NCI-H2107 treated with DMSO at 0.1 percent for 48 hours (cell line): Measurements from ENCODE around the gene STIMATE.

ENCODE experiments used
- DNase-seq: peaks from one replicate; lab custom pipeline; 2025; ENCODE audit not compliant: unreplicated experiment; lab: John Stamatoyannopoulos, UW

STIMATE gene

DNA sequence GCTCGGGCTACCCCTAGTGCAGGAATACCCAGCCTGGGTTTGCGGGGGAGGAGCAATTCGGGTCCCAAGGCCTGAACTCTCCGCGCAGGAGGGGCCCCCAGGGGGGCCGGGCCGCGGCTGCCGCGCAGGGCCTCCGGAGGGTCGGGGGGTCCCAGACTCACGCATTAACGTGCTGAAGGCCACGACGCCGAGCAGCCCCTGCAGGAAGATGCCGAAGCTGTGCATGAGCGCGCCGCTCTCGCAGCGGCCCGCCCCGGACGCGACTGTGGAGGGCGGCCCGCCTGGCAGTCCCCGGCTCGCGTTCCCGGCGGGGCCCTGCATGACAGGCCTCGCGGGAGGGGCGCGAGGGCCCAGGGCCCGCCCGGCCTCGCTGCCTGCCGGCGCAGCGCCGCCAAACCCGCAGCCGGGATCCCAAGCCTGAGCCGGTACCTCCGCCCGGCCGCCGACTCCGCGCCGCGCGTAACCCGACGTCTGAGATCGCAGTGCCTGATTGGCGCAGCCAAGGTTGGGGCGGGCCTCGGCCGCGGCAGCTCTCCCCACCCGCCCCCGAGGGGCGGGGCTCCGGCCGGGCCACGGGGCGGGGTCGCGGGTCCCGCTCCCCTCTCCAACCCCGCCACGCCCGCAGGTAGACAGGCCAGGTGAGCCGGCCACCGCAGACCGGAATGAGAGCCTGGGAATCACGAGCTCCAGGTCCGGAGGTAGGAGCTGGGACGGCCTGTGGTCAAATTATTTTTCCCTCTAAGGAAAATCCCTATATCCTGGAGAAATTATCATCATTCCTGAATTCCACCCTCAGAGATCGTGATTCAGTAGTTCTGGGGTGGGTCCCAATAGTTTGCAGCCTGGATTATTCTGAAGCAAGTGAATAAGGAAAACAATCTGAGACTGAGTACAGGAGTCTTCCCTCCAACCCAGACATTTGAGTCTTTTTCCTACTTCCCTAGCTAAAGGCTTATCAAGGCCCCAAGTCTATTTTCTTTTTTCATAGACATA lies at the start of gene STIMATE:
STIMATE (minus strand) TSS at position 419 of the 993 bp plus-strand sequence; CDS start at position 321, 98 bp downstream.
- DNase-seq: peak; percentile 41

DNA sequence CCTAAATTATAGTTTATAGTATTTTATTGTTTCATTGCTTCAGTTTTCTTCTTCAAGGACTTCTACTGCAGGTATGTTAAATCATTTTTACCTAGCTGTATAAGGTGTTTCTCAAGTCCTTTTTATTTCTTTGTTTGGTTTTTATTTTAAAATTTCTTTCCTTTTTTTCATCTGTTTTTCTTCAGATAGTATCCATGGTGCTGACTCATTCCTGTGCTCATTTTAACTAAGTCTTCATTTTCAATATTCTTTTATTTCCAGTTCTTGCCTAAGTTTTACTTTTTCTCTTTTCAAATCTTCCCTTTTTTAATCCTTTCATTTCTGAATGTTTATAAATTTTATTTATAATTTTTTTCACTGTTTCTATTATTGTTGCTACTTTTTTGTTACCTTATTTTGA lies 42.3 kb upstream of the STIMATE start:
- DNase-seq: no peak

GRCh38 chr3:52934630-52935530 lies 37.5 kb upstream of the STIMATE start:
- DNase-seq: peak; percentile 43

- DNase-seq: no peak
These were observed 34.5 kb upstream of the STIMATE start for GRCh38 chr3:52931889-52932288.

GRCh38 chr3:52931328-52931727 lies 34.0 kb upstream of the STIMATE start:
- DNase-seq: no peak

- no peak for DNase-seq
These were observed 33.4 kb upstream of the STIMATE start for GRCh38 chr3:52930748-52931147.

DNA sequence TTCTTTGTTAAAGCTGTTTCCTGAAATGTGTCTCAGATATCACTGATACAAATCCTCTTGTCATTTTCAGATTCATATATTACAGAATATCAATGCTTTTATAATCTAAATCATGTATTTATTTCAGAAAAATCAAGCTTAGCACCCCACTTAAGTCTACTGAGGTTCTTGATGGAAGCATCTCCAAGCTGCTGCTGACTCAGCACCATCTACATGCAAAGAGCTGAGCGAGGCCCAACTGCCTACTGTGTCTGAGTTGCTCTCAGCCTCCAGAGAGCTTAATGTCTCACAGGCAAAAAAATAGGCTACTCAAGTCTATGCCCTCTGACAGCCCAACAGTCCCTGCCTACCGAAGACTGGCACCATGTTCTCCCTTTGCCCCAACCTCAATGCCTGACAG lies 29.2 kb upstream of the STIMATE start:
- DNase-seq: no peak

DNA sequence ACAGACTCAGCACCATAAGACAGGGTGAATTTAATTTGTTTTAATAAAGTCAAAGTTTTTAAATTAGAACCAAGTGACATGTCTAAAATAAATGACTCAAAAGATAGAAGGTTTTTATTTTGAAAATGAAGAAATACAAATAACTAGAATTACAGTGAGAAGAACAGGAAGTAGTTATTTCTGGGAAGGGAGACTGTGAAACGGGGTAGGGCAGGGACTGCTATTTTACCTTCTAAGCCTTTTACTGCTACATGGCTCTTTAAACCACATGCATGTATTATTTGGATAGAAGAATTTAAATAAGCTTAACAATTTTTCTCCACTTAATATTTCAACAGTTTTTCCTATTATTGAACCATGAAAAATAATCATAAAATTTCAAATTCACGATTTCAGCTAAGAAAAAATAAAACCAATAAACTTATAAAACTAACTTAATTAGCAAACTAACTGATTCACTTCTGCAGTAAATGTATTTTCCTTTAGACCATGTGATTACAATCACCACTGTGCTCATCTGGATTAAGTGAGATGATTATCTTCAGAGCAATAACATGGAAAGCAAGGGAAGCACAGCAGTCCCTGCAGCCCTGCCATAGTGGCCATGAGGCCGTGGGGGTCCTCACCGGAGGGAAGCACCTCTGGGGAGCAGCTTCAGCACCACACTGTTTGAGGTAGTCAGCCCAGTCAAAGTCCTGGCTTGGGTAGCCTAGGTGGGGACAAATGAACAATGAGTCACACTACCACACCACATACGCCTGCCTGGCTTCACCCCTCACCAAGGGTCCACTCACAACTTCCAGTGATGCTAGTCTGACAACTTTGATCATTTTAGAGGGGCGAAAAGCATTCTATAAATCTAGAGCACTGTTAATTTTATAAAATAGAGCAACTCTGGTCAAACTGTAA lies 28.3 kb upstream of the STIMATE start:
- no peak for DNase-seq

DNA sequence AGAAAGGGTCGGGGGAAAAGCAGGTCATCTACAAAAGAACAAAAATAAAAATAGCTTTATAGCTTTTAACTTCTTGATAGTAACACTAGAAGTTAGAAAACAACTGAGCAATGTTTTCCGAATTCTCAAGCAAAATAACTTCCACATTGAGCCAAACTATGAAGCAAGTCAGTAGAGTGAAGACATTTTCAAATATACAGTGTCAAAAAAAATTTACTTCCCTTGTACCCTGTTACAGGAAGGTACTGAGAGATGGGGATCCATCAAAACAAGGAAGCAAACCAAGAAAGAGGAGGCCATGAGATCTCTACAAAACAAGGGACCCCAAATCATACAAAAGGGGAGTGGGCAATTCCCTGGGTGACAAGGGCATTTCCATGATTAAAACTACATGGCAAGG lies 26.6 kb upstream of the STIMATE start:
- no peak for DNase-seq

- DNase-seq: no peak
These were observed 23.5 kb upstream of the STIMATE start for GRCh38 chr3:52920841-52921240.

DNA sequence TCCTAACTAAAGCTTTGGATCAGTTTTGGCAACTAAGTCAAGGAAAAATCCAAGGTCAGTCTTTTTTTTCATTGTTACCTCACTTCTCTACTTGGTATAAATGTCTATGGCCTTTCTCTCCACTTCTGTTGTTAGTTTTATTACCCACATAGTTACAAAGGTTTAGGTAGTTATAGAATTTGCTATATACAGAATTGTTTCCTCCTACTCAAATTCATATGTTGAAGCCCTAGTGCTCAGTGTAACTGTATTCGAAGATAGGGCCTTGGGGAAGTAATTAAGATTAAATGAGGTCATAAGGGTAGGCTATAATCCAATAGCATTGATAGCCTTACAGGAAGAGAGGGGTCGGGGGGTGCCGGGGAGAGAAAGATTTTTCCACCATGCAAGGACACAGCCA lies 19.7 kb upstream of the STIMATE start:
- DNase-seq: no peak

GRCh38 chr3:52915294-52915693 lies 17.9 kb upstream of the STIMATE start:
- no peak for DNase-seq

DNA sequence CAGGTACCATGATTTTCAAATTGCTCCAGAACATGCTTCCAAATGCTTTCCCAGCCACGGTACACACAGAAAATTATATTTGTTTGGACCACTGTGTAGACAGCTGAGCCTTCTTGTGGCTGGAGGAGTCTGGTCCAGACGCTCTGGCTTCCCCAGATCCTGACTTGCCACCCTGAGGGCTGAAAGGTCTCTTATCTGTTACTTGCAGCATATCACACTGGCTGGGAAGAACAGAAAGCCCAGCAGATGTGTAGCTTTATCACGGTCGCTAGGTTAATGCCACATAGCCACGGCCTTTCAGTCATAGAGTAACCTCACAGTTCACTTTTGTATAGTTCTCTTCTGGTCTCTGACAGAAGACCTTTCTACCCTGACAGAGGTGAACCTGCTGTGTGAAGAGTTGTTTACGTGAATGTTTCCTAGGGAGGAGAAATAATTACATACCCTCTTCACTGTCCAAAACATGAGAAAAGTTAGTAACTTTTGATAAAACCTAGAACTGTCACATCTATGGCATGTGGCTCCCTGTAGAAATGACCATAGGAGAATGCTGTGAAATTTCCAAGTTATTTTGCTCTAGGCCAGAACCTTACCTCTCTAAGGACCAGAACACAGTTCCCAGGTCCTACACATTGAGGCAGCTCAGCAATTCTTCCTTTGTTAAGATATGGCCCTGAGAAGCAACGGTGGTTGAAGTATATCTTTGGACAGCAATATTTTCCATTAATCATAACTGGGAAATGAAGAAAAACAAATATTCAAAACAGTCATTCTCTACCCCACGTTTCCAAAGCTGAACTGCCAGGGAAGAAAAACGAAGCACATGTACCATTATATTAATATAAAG lies 15.8 kb upstream of the STIMATE start:
- DNase-seq: no peak

- DNase-seq: no peak
These were observed 13.5 kb upstream of the STIMATE start for GRCh38 chr3:52910823-52911222.

DNA sequence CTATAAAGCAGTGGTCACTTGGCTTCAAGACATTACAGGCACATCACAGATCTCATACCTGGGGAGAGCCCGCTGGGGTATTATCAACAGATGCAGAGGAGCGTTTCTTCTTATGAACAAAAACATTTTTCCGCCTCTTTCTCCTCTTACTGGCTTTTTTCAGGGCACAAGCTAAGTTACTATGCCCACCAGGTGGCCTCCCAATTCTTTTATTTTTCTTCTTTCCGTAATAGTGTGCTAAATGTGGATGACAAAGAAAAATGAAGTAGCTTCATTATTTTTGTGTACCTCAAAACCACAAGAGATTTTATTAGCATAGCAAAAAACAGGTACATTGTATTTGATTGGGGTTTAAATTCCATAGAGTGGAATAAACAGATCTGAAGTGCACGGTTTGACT lies 10.1 kb upstream of the STIMATE start:
- DNase-seq: no peak

DNA sequence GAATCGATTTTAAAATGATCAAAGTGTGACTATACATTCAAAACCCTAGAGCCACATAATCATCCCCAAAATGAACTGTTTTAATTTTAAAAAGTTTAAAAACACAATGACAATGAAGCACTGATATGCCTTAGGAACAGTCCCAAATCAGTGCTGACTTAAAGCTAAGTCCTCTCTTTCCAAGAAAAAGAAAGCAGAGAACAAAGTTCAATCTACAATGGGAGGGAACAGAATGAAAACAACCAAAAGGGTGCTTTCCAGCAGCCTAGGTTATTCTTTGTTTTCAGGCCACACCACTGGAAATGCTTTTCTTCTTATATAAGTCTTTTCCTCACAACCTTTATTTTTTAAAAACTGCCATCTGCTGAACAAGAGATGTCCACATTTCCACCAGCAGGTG lies 7.2 kb upstream of the STIMATE start:
- no peak for DNase-seq

DNA sequence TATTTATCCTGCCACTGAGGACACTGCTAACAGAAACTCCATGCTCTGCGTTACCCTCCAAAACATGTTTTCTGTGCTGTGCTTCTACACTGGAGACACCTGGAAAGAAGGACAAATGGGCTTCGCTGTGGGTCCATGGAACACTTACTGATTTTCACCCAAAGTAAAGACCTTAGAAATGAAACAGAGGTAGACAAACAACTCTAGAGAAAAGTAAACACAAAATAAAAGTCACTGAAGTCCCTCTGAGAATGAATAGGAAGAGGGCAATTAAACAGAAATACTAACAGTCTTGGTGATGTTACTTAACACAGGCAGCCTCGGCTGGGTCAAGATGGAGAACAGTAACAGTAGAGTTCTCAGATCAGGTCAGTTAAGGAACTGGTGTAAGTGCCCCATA lies 6.7 kb upstream of the STIMATE start:
- DNase-seq: no peak

DNA sequence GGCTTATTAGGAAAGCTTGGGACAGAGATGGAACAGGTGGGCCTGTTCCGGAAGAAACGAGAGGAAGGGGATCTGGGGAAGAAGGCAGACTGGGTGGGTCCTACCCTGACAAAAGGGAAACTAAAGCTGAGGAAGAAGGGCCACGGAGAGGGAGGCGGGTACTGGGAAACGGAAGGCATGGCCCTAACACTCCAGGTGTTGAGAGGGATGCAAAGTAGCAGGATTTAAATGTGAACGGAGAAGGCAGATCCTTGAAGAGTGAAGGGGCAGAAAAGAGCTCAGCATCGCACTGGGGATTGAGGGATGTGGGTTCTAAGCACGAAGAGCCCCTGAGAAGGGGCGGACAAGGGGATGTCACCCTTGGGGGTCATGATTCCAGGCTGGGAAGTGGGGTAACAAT lies 735 bp downstream of the STIMATE start:
- peak; percentile 20 for DNase-seq

DNA sequence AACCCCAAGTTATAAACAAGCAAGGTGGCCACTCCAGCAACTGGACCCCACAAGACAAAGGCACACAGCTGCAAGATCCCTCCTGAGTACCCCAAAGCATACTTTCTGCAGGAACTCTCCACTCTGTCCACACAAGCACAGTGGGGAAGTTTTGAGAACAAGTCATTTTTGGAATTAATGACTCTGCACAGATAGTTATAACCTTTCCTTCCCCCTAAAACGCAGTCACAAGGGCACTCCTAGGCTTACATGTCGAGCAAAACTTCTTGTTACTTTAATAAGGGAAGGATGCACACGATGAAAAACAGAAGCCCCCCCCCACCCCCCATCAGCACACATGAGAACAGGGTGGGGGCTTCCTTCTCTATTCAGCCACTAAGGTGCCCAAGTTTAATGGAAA lies 1.2 kb downstream of the STIMATE start:
- DNase-seq: no peak

DNA sequence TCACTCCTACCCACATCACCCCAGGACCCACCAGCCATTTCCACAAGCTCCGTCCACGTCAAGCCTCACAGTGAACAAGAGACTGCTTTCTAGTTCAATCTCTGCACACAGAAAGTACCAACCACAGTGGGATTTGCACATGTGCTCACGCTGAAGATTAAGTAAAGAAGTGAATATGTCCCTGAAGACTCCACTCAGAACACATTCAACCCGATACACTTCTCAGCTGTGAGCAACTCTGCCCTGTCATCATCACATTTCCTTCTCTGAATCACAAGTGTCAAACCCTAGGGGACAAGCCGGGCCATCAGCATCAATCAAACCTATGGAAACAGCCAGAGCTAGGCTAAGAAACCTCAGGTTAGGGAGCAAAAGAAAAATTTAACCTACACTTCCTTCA lies 1.9 kb downstream of the STIMATE start:
- no peak for DNase-seq
